Measurements from ENCODE around the gene LIN37.
"Not testable (repeated sequence)": the region's sequence is repeated elsewhere in the genome, so short reads cannot be mapped to it uniquely, and the experiment has no call there.

LIN37 gene

GRCh38 chr19:35721374-35721773 lies 27.0 kb upstream of the LIN37 start:
- peak overlapping the region; percentile 14; the same call in 1 of the 2 replicates for H3K27ac ChIP-seq
- TF ChIP-seq, protein P1, sequence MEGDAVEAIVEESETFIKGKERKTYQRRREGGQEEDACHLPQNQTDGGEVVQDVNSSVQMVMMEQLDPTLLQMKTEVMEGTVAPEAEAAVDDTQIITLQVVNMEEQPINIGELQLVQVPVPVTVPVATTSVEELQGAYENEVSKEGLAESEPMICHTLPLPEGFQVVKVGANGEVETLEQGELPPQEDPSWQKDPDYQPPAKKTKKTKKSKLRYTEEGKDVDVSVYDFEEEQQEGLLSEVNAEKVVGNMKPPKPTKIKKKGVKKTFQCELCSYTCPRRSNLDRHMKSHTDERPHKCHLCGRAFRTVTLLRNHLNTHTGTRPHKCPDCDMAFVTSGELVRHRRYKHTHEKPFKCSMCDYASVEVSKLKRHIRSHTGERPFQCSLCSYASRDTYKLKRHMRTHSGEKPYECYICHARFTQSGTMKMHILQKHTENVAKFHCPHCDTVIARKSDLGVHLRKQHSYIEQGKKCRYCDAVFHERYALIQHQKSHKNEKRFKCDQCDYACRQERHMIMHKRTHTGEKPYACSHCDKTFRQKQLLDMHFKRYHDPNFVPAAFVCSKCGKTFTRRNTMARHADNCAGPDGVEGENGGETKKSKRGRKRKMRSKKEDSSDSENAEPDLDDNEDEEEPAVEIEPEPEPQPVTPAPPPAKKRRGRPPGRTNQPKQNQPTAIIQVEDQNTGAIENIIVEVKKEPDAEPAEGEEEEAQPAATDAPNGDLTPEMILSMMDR (conservative IDR thresholded peaks at IDR 0.05), result no peak

- no peak overlapping the region for H3K27ac ChIP-seq
- TF ChIP-seq, protein P1 (conservative IDR thresholded peaks at IDR 0.05), result no peak
Observed at GRCh38 chr19:35722461-35722860, 25.9 kb upstream of the LIN37 start.

GRCh38 chr19:35722897-35723296 lies 25.5 kb upstream of the LIN37 start:
- TF ChIP-seq, protein P1 (conservative IDR thresholded peaks at IDR 0.05), result no peak
- no peak overlapping the region for H3K27ac ChIP-seq

GRCh38 chr19:35723671-35724070 lies 24.7 kb upstream of the LIN37 start:
- no peak overlapping the region for H3K27ac ChIP-seq
- TF ChIP-seq, protein P1 (conservative IDR thresholded peaks at IDR 0.05), result no peak

DNA sequence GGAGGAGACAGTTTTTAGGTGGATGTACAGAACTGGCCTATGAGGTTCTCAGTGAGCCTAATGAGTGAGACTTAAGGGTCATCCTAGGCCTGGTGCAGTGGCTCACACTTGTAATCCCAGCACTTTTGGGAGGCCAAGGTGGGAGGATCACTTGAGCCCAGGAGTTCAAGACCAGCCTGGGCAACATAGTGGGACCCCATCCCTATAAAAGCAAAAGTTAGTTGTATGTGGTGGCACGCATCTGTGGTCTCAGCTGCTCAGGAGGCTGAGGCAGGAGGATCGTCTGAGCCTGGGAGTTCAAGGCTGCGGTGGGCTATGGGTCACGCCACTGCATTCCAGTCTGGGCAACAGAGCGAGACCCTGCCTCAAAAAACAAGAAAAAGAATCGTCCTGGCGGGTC lies 24.2 kb upstream of the LIN37 start:
- H3K27ac ChIP-seq, result not testable (repeated sequence)

- H3K27ac ChIP-seq, result no peak overlapping the region
- TF ChIP-seq, protein P1 (conservative IDR thresholded peaks at IDR 0.05), result no peak
Observed at GRCh38 chr19:35724560-35724959, 23.8 kb upstream of the LIN37 start.

- H3K27ac ChIP-seq, result no peak overlapping the region
Observed at GRCh38 chr19:35725216-35725861, 23.0 kb upstream of the LIN37 start.

More at GRCh38 chr19:35725216-35725861, 23.0 kb upstream of the LIN37 start:
- TF ChIP-seq, protein P1 (conservative IDR thresholded peaks at IDR 0.05), result no peak

All from VCaP (cell line).